OCI-M2 (cell line): Measurements from ENCODE around the gene DIP2C.
"Not testable (repeated sequence)": the region's sequence is repeated elsewhere in the genome, so short reads cannot be mapped to it uniquely, and the experiment has no call there.

Source experiments
- DNase-seq: peaks from one replicate; lab custom pipeline; 2025; ENCODE audit not compliant: unreplicated experiment; lab: John Stamatoyannopoulos, UW

Gene DIP2C

DNA sequence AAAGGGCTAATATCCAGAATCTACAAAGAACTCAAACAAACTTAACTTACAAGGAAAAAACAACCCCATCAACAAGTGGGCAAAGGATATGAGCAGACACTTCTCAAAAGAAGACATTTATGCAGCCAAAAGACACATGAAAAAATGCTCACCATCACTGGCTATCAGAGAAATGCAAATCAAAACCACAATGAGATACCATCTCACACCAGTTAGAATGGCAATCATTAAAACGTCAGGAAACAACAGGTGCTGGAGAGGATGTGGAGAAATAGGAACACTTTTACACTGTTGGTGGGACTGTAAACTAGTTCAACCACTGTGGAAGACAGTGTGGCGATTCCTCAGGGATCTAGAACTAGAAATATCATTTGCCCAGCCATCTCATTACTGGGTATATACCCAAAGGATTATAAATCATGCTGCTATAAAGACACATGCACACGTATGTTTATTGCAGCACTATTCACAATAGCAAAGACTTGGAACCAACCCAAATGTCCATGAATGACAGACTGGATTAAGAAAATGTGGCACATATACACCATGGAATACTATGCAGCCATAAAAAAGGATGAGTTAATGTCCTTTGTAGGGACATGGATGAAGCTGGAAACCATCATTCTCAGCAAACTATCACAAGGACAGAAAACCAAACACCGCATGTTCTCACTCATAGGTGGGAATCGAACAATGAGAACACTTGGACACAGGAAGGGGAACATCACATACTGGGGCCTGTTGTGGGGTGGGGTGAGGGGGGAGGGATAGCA, 423.5 kb downstream of the DIP2C start:
- DNase-seq = not testable (repeated sequence)

DNA sequence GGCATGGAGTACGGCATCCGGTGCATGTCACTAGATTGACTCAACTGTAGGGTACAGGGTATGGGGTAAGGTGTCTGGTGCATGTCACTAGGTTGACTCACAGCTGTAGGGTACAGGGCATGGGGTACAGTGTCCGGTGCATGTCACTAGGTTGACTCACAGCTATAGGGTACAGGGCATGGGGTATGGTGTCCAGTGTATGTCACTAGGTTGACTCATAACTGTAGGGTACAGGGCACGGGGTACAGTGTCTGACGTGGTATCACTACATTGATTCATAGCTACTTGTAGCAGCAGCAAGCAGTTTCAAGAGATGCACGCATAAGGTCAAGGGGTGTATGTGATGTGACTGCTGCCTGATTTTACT, 424.4 kb downstream of the DIP2C start:
- DNase-seq = not testable (repeated sequence)

GRCh38 chr10:264160-265073, 425.1 kb downstream of the DIP2C start:
- DNase-seq = not testable (repeated sequence)

GRCh38 chr10:260819-261429, 428.5 kb downstream of the DIP2C start:
- DNase-seq = no peak

GRCh38 chr10:251982-252582, 437.4 kb downstream of the DIP2C start:
- no peak for DNase-seq

- DNase-seq = no peak
Observed at GRCh38 chr10:248307-248706, 441.2 kb downstream of the DIP2C start.

GRCh38 chr10:247480-247879, 442.0 kb downstream of the DIP2C start:
- no peak for DNase-seq

DNA sequence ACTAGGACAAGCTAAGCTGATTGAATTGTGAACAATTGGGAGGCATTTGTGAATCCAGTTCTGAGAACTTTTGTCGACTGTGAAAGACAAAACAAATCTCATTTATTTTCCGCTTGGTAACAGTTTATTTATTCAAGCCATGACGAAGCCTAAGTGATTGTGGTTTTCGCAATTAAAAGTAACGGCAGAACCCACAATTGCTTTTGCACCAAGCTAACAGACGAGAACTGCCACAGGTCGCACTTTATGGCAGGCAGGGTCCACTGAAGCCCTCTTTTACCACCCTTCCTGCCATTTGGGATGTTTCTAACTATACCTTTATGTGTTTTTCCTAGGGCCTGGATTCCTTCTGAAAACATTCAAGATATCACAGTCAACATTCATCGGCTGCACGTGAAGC, 443.0 kb downstream of the DIP2C start:
- no peak for DNase-seq

DNA sequence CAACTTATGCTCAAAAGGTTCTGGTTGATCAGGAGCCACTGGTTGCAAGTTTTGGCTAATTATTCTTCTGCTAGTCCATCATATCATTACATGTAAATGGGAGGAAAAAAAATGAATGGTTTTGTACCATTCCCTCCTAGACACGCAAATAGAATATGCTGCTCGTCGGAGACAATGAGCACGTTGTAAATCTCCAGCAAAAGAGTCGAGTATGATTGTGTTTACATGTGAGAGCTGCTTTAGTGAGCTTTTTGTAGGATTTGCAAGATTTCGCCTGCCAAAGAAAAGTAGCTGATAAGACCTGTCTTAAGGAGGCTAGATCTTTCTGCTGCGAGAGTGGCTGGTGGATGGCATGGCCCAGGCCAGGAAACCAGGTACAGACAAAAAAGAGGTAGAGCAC, 445.2 kb downstream of the DIP2C start:
- DNase-seq = no peak

- no peak for DNase-seq
Observed at GRCh38 chr10:241966-242643, 447.4 kb downstream of the DIP2C start.

- no peak for DNase-seq
Observed at GRCh38 chr10:241451-241850, 448.0 kb downstream of the DIP2C start.

GRCh38 chr10:239109-239508, 450.4 kb downstream of the DIP2C start:
- DNase-seq = no peak

DNA sequence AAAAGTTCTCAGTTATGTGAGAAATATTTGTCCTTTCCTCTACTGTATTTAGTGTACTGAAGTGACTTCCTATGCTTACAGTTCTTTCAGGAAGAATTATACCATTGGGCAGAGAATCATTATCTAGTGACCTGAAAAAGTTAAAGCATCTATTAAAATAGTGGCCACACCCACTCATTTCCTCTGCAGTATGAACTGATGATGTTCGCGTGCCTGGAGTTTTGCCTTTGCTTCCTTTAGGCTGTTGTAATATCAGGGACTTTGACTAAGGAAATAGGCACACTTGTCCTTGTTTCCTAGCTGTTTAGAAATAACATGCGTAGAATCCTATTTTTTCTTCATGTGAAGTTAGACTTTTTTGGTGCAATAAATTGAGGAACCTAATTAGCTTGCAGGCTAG, 453.6 kb downstream of the DIP2C start:
- DNase-seq = no peak

DNA sequence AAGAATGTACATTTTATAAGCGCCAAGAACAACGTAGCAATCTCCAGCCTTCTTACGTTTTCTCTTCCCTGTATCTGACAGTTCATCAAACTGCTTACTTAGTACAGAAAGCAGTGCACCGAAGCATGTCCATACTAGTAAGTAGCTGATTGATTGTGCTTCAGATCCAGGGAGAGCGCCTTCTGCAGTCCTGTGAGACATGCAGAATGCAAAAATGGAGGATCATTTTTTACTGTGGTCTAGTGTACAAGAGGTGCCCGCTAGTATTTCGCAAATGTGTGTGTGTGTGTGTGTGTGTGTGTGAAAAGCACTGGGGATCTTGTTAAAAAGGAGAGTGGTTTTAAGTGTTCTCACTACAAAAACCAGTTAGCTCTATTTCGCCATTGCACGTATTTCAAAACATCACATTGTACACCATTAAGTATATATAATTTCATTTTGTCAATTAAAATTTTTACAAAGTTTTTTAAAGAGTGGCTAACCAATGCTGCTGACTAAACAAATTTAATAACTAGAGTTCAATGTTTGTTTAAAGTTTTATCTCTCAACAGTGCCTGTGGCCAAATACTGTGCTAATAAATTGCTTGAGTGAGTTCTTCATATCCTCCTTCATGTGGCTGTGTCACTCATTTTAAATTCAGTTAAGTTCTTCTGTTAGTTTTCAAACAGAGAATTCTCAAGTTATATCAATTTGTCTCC, 454.6 kb downstream of the DIP2C start:
- DNase-seq = no peak

GRCh38 chr10:232878-233277, 456.6 kb downstream of the DIP2C start:
- no peak for DNase-seq

DNA sequence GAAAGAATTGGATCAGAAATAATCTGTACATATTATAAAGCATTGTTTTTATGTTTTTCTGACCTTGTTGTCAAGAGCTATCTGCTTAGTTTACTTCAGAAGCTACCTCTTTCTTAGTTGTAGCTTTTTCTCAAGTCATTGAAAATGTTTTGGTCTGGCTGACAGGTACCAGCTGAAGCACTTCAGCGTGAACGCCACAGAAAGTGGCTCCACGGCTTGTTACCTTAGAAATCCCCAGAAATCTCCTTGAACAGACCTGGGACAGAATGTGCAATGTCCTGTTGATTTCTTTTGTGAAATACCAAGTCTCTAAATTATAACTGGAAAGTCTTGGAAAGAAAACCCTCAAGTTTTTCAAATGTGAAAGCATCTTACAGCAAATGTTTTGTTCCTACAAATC, 457.4 kb downstream of the DIP2C start:
- DNase-seq = no peak

- no peak for DNase-seq
Observed at GRCh38 chr10:230758-231157, 458.7 kb downstream of the DIP2C start.

GRCh38 chr10:228366-228765, 461.1 kb downstream of the DIP2C start:
- no peak for DNase-seq

- DNase-seq = no peak
Observed at GRCh38 chr10:227014-227413, 462.5 kb downstream of the DIP2C start.

GRCh38 chr10:226018-226417, 463.4 kb downstream of the DIP2C start:
- DNase-seq = no peak
